ENCODE data around the gene MRPL39.

DNA sequence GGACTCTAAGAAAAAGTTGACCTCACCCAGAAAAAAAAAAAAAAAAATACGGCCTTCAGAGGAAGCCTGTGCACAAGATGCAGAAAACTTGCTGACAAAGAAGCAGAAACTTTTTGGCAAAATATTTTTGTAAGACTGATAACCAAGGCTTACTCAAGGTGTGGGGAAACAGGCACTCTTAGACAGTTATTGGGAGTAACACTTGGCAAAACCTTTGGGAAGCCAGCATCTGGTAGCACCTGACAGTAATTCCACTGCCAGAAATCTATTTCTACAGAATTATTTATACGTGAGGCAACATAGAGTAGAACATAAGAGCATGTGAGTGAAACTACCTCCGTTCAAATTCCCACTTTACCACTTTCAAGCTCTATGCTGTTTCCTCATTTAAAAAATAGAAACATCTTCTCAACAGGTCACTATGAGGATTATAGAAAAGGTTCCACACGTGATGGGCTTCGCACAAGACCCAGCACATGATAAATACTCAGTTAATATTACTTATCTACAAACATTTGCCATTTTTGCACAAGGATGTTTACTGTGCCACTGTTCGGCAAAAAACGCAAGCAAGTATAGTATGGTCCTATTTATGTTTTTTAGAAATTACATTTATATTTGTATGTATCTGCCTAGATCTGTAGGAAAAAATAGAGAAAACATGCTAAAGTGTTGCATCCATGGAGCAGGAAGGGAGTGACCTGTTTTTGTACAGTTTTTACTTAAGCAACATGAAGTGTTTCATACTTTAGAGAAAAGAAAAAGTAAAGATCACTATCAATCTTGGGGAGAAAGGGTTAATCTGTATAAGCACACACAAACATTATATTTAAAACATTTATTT, 22.2 kb downstream of the MRPL39 start:
- TF ChIP-seq POLR2AphosphoS5 (IDR thresholded peaks at IDR 0.05): no peak
- TF ChIP-seq, protein P1, sequence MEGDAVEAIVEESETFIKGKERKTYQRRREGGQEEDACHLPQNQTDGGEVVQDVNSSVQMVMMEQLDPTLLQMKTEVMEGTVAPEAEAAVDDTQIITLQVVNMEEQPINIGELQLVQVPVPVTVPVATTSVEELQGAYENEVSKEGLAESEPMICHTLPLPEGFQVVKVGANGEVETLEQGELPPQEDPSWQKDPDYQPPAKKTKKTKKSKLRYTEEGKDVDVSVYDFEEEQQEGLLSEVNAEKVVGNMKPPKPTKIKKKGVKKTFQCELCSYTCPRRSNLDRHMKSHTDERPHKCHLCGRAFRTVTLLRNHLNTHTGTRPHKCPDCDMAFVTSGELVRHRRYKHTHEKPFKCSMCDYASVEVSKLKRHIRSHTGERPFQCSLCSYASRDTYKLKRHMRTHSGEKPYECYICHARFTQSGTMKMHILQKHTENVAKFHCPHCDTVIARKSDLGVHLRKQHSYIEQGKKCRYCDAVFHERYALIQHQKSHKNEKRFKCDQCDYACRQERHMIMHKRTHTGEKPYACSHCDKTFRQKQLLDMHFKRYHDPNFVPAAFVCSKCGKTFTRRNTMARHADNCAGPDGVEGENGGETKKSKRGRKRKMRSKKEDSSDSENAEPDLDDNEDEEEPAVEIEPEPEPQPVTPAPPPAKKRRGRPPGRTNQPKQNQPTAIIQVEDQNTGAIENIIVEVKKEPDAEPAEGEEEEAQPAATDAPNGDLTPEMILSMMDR (IDR thresholded peaks at IDR 0.05; ENCODE audit: poor library complexity, severe bottlenecking): no peak
